Neural cell (in vitro differentiated cells): ENCODE measurements around the gene NPTN. TPM values are rescaled to one million over a fixed set of nuclear protein-coding genes. Genes with fewer than 3 reads are reported as not detected.

ENCODE experiments used
- H2AFZ ChIP-seq: fragments of 200-600, 300-800 bp; sonication (generic), shearing (Covaris generic); 2 replicates; pipeline ENCODE4 v1.6.0; 2014; ENCODE audit warnings: low read depth, mild to moderate bottlenecking, antibody characterized with exemption, low read length, moderate library complexity
- H3F3A ChIP-seq: fragments of 200-600 bp; shearing (Covaris generic); 2 replicates; pipeline ENCODE4 v1.6.1; 2016; ENCODE audit warnings: mild to moderate bottlenecking, moderate library complexity, mixed read lengths, antibody characterized with exemption, low read length; ENCODE audit not compliant: insufficient read depth, poor library complexity, severe bottlenecking
- H3K27ac ChIP-seq: fragments of 200-600, 300-800 bp; sonication (generic), shearing (Covaris generic); 2 replicates; pipeline ENCODE4 v1.5.1; 2014; ENCODE audit warnings: mild to moderate bottlenecking, low read length, moderate library complexity
- H3K27me3 ChIP-seq: fragments of 300-800, 200-600 bp; sonication (generic), shearing (Covaris generic); 2 replicates; pipeline ENCODE4 v1.6.0; 2014; ENCODE audit warnings: mild to moderate bottlenecking, low read depth, low read length, moderate library complexity; ENCODE audit not compliant: insufficient read depth
- H3K36me3 ChIP-seq: fragments of 300-800, 200-600 bp; sonication (generic), shearing (Covaris generic); 2 replicates; pipeline ENCODE4 v1.5.1; 2014; ENCODE audit warnings: mild to moderate bottlenecking, antibody characterized with exemption, low read length, moderate library complexity; ENCODE audit not compliant: insufficient read depth
- H3K4me2 ChIP-seq: fragments of 300-800, 200-600 bp; sonication (generic), shearing (Covaris generic); 2 replicates; pipeline ENCODE4 v1.6.0; 2014; ENCODE audit warnings: mild to moderate bottlenecking, low read length
- H3K4me3 ChIP-seq: fragments of 300-800, 200-600 bp; sonication (generic), shearing (Covaris generic); 2 replicates; pipeline ENCODE4 v1.5.1; 2014; ENCODE audit warnings: mild to moderate bottlenecking, low read length, moderate library complexity
- H3K79me2 ChIP-seq: fragments of 200-600 bp; shearing (Covaris generic); replicated peaks from 2 replicates; pipeline ENCODE4 v1.6.0; 2014; ENCODE audit warnings: mild to moderate bottlenecking, low read length, moderate library complexity; ENCODE audit not compliant: insufficient read depth
- H3K9ac ChIP-seq: fragments of 300-800, 200-600 bp; sonication (generic), shearing (Covaris generic); 2 replicates; pipeline ENCODE4 v1.6.1; 2016; ENCODE audit warnings: mild to moderate bottlenecking, low read length, mixed read lengths
- H3K9me2 ChIP-seq: fragments of 200-600 bp; shearing (Covaris generic); 2 replicates; pipeline ENCODE4 v1.6.1; 2016; ENCODE audit warnings: mild to moderate bottlenecking, low read length, mixed read lengths; ENCODE audit not compliant: insufficient read depth
- H3K9me3 ChIP-seq: fragments of 200-600, 300-800 bp; sonication (generic), shearing (Covaris generic); 2 replicates; pipeline ENCODE4 v1.6.1; 2016; ENCODE audit warnings: mild to moderate bottlenecking, mixed run types, low read length, moderate library complexity, mixed read lengths
- H4K20me1 ChIP-seq: fragments of 200-600 bp; shearing (Covaris generic); 2 replicates; pipeline ENCODE4 v1.6.1; 2016; ENCODE audit warnings: mild to moderate bottlenecking, mixed run types; ENCODE audit not compliant: insufficient read depth
- EP300 ChIP-seq: fragments of 450-650 bp; conservative IDR thresholded peaks from 2 replicates; pipeline ENCODE4 v1.6.1; 2014; ENCODE audit warnings: antibody characterized with exemption, mild to moderate bottlenecking, moderate library complexity; ENCODE audit not compliant: poor library complexity, severe bottlenecking
- EZH2 ChIP-seq: fragments of 200-600, 300-800 bp; shearing (Covaris generic), sonication (generic); IDR thresholded peaks from 2 replicates; pipeline ENCODE4 v1.6.1; 2014; ENCODE audit warnings: antibody characterized with exemption, low read length, borderline replicate concordance, mild to moderate bottlenecking; ENCODE audit not compliant: insufficient read depth, poor library complexity, severe bottlenecking
- MXI1 ChIP-seq: fragments of 450-650 bp; conservative IDR thresholded peaks from 2 replicates; pipeline ENCODE4 v1.6.1; 2014; ENCODE audit warnings: antibody characterized with exemption, mild to moderate bottlenecking; ENCODE audit not compliant: poor library complexity, severe bottlenecking
- POLR2AphosphoS5 ChIP-seq: IDR thresholded peaks from 2 replicates; pipeline ENCODE4 v1.6.1; 2012
- RAD21 ChIP-seq: fragments of 450-650 bp; conservative IDR thresholded peaks from 2 replicates; pipeline ENCODE4 v1.6.1; 2014; ENCODE audit warnings: antibody characterized with exemption, mild to moderate bottlenecking, moderate library complexity
- SMC3 ChIP-seq: fragments of 450-650 bp; conservative IDR thresholded peaks from 2 replicates; pipeline ENCODE4 v1.6.1; 2014; ENCODE audit warnings: antibody characterized with exemption, mild to moderate bottlenecking, moderate library complexity; ENCODE audit not compliant: poor library complexity
- TAF1 ChIP-seq: IDR thresholded peaks from 2 replicates; pipeline ENCODE4 v1.6.1; 2012; ENCODE audit warnings: low read depth
- polyA plus RNA-seq: library from polyadenylated mRNA; depleted of rRNA; stranded (reverse); fragments of >200 nt; gene quantifications from 2 replicates; pipeline ENCODE4 v1.2.3, GENCODE V29; 2014
- TF ChIP-seq, protein P1 (sequence below): IDR thresholded peaks from 2 replicates; pipeline ENCODE4 v1.6.1; 2012; ENCODE audit warnings: borderline replicate concordance
- TF ChIP-seq, protein P2 (sequence below): fragments of 450-650 bp; IDR thresholded peaks from 2 replicates; pipeline ENCODE4 v1.5.1; 2014; ENCODE audit warnings: antibody characterized with exemption, mild to moderate bottlenecking, moderate library complexity; ENCODE audit not compliant: poor library complexity, severe bottlenecking

The NPTN gene
- polyA plus RNA-seq, 1 donor from 2014 or later, result 237 TPM

DNA sequence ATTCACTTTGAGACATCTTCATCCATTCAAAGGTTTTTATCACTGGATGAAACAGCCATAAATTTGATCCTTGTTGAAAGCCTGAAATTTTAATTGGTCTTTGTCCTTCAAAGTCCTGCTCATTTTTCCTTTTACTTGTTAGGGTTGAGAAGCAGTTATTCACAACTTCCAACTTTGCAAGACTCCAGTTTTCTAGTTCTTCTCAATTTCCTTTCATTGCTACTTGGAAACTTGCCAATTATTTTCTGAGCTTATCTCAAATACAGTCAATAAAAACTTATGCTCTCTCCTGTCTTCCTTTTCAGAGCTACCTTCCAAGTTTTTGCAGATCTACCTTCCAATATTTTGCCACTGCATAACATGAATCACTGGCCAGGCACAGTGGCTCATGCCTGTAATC, 27.3 kb upstream of the NPTN start:
- no peak overlapping the region for H2AFZ ChIP-seq
- H3K27me3 ChIP-seq, result no peaks in the 10 kb centered on the region
- H3F3A ChIP-seq, result no peaks in the 10 kb centered on the region
- H3K9me3 ChIP-seq, result no peaks in the 10 kb centered on the region
- no peak overlapping the region for H3K9ac ChIP-seq
- no peaks in the 10 kb centered on the region for H4K20me1 ChIP-seq
- H3K9me2 ChIP-seq, result no peaks in the 10 kb centered on the region
- no peak overlapping the region for H3K27ac ChIP-seq
- H3K4me3 ChIP-seq, result no peak overlapping the region
- no peaks in the 10 kb centered on the region for H3K79me2 ChIP-seq
- H3K36me3 ChIP-seq, result no peaks in the 10 kb centered on the region
- TF ChIP-seq EZH2, result no peak
- TF ChIP-seq, protein P1, sequence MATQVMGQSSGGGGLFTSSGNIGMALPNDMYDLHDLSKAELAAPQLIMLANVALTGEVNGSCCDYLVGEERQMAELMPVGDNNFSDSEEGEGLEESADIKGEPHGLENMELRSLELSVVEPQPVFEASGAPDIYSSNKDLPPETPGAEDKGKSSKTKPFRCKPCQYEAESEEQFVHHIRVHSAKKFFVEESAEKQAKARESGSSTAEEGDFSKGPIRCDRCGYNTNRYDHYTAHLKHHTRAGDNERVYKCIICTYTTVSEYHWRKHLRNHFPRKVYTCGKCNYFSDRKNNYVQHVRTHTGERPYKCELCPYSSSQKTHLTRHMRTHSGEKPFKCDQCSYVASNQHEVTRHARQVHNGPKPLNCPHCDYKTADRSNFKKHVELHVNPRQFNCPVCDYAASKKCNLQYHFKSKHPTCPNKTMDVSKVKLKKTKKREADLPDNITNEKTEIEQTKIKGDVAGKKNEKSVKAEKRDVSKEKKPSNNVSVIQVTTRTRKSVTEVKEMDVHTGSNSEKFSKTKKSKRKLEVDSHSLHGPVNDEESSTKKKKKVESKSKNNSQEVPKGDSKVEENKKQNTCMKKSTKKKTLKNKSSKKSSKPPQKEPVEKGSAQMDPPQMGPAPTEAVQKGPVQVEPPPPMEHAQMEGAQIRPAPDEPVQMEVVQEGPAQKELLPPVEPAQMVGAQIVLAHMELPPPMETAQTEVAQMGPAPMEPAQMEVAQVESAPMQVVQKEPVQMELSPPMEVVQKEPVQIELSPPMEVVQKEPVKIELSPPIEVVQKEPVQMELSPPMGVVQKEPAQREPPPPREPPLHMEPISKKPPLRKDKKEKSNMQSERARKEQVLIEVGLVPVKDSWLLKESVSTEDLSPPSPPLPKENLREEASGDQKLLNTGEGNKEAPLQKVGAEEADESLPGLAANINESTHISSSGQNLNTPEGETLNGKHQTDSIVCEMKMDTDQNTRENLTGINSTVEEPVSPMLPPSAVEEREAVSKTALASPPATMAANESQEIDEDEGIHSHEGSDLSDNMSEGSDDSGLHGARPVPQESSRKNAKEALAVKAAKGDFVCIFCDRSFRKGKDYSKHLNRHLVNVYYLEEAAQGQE, result no peak
- TF ChIP-seq TAF1, result no peak
- TF ChIP-seq SMC3, result no peak
- TF ChIP-seq MXI1, result no peak
- no peak for TF ChIP-seq RAD21
- no peak for TF ChIP-seq POLR2AphosphoS5
- TF ChIP-seq, protein P2, sequence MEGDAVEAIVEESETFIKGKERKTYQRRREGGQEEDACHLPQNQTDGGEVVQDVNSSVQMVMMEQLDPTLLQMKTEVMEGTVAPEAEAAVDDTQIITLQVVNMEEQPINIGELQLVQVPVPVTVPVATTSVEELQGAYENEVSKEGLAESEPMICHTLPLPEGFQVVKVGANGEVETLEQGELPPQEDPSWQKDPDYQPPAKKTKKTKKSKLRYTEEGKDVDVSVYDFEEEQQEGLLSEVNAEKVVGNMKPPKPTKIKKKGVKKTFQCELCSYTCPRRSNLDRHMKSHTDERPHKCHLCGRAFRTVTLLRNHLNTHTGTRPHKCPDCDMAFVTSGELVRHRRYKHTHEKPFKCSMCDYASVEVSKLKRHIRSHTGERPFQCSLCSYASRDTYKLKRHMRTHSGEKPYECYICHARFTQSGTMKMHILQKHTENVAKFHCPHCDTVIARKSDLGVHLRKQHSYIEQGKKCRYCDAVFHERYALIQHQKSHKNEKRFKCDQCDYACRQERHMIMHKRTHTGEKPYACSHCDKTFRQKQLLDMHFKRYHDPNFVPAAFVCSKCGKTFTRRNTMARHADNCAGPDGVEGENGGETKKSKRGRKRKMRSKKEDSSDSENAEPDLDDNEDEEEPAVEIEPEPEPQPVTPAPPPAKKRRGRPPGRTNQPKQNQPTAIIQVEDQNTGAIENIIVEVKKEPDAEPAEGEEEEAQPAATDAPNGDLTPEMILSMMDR, result no peak
- no peak overlapping the region for H3K4me2 ChIP-seq

DNA sequence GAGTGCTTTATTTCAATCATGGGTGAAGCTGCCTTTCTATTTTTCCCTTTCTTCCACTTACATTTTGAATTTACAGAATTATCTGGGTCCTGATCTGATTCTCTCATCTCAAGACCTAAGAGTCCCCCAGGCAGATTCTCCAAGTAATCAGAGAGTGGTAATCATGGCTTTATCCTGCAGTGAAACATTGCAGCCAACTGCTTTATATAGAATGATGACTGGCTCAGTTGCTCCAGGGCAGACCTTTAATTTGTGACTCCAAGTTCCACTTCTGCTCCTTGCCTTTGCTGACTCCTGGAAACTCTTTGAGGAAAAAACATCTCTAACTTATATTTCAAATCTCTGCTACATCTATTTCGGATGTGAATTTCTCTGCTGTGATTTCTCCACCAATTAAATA, 25.5 kb upstream of the NPTN start:
- Histone ChIP-seq H3F3A (no peaks in the 10 kb centered on the region), H3K9me2 (no peaks in the 10 kb centered on the region), H3K27me3 (no peaks in the 10 kb centered on the region), H3K4me2 (no peak overlapping the region), H3K9ac (no peak overlapping the region), H4K20me1 (no peaks in the 10 kb centered on the region), H3K36me3 (no peaks in the 10 kb centered on the region), H3K79me2 (no peaks in the 10 kb centered on the region), H2AFZ (no peak overlapping the region), H3K4me3 (no peak overlapping the region), H3K27ac (no peak overlapping the region), H3K9me3 (no peaks in the 10 kb centered on the region)
- TF ChIP-seq MXI1, result no peak

DNA sequence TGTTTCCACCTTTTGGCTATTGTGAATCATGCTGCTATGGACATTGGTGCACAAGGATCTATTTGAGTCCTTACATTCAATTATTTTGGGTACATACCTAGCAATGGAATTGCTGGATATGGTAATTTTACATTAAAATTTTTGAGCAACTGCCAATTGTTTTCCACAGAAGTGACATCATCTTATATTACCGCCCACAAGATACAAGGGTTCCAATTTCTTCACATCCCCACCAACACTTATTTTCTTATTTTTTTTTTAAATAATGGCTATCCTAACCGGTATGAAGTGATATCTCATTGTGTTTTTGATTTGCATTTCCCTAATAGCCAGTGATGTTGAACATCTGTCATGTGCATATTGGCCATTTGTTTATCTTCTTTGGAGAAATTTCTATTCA, 22.5 kb upstream of the NPTN start:
- TF ChIP-seq MXI1 (no peak), EP300 (no peak), EZH2 (no peak), SMC3 (no peak), POLR2AphosphoS5 (no peak), RAD21 (no peak), TAF1 (no peak)
- TF ChIP-seq, protein P1, result no peak
- TF ChIP-seq, protein P2, result no peak
- Histone ChIP-seq H3K4me2 (no peak overlapping the region), H3K9me3 (no peaks in the 10 kb centered on the region), H3K79me2 (no peaks in the 10 kb centered on the region), H3K9ac (no peak overlapping the region), H3K36me3 (no peaks in the 10 kb centered on the region), H3K4me3 (no peak overlapping the region), H3K27ac (no peak overlapping the region), H3K9me2 (no peaks in the 10 kb centered on the region), H3F3A (no peaks in the 10 kb centered on the region), H3K27me3 (no peaks in the 10 kb centered on the region), H2AFZ (no peak overlapping the region), H4K20me1 (no peaks in the 10 kb centered on the region)
